Measurements from ENCODE around the gene RBFA.

RBFA gene

GRCh38 chr18:80075940-80076339 lies 41.7 kb downstream of the RBFA start:
- no peak for DNase-seq

DNA sequence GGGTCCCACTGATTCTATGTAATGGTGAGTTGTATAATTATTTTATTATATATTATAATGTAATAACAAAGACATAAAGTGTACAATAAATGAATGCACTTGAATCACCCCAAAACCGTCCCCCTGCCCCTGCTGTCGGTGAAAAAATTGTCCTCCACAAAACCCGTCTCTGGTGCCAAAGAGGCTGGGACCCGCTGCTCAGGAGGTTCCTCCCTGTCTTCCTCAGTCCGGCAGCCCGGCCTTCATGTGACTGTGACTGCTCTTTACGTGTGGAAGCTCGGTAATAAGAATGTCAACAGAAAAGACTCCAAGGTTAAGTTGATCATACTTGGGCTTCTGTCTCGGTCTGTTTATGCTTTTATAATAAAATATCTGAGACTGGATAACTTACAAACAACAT lies 42.1 kb downstream of the RBFA start:
- DNase-seq, result no peak

- DNase-seq, result no peak
Observed at GRCh38 chr18:80077873-80078272, 43.6 kb downstream of the RBFA start.
